Prostate gland (tissue), 2 donors: Measurements from ENCODE around the gene TBXA2R. TPM values are rescaled to one million over a fixed set of nuclear protein-coding genes. Genes with fewer than 3 reads are reported as not detected.

ENCODE experiments used
- DNase-seq: peaks from one replicate; pipeline ENCODE4 v3.0.0-alpha.2; 2019; ENCODE audit warnings: low spot score
- H3K27ac ChIP-seq, 2 donors: fragments of 200-600 bp; sonication (generic); 2 replicates each; pipeline ENCODE4 v1.5.1; 2017 to 2019
- H3K27me3 ChIP-seq: fragments of 200-600 bp; sonication (generic); replicated peaks from 2 replicates; pipeline ENCODE4 v1.5.1; 2019; ENCODE audit not compliant: insufficient read depth
- H3K36me3 ChIP-seq, 2 donors: fragments of 200-600 bp; sonication (generic); 1 replicate in 1 of 2; 2 replicates in 1 of 2; pipeline versions ENCODE4 v1.5.1 to v1.8.1; 2017 to 2019
- H3K4me1 ChIP-seq: fragments of 200-600 bp; sonication (generic); replicated peaks from 2 replicates; pipeline ENCODE4 v1.5.1; 2019
- H3K4me3 ChIP-seq, 2 donors: fragments of 200-600 bp; sonication (generic); 2 replicates each; pipeline ENCODE4 v1.5.1; 2017 to 2019
- H3K9me3 ChIP-seq: fragments of 200-600 bp; sonication (generic); 2 replicates; pipeline ENCODE4 v1.5.1; 2017
- CTCF ChIP-seq, 4 experiments: fragments of 200-600 bp in 2 of 4; fragments of 450-650 bp in 2 of 4; sonication (generic) in 2 of 4; IDR thresholded peaks; 1 replicate in 3 of 4; 2 replicates in 1 of 4; pipeline ENCODE4 v1.5.1; 2016 to 2019; ENCODE audit warnings: antibody characterized with exemption in 4 of 4, mild to moderate bottlenecking in 2 of 4, moderate library complexity in 2 of 4
- POLR2A ChIP-seq: fragments of 450-650 bp; IDR thresholded peaks from one replicate; pipeline ENCODE4 v1.6.1; 2016; ENCODE audit warnings: antibody characterized with exemption, mild to moderate bottlenecking
- POLR2AphosphoS5 ChIP-seq: sonication (generic); formaldehyde crosslinking; IDR thresholded peaks from one replicate; pipeline ENCODE4 v1.6.1; 2017; ENCODE audit warnings: antibody characterized with exemption
- WGBS: methylation state at CpG from one replicate; pipeline ENCODE4 v1.1.5; 2018; 5-methylcytosine and 5-hydroxymethylcytosine counted together
- intact Hi-C: fragments of 100-400 bp; cut with DNase I; formaldehyde crosslinking; loops from one replicate; pipeline ENCODE4 v1.14.2; 2022
- total RNA-seq, 2 donors: library from RNA; depleted of rRNA; stranded (reverse); fragments of >200 nt; gene quantifications; one replicate each; pipeline ENCODE4 v1.1.0, GENCODE V29; 2016

TBXA2R gene
- total RNA-seq, 2 donors from 2014 or later: 1.1 to 4.0 TPM

GRCh38 chr19:3642987-3643673, 36.5 kb upstream of the TBXA2R start:
- no peak for DNase-seq
- 92% methylated on average over 36 of the region's 36 CpGs for WGBS
- no peak for TF ChIP-seq CTCF (IDR thresholded peaks at IDR 0.05)
- Histone ChIP-seq H3K4me3 (no peak overlapping the region), H3K36me3 (peaks cover 0 to 7% of the 10 kb centered on the region in 2 donors), H3K9me3 (no peaks in the 10 kb centered on the region), H3K27me3 (no peaks in the 10 kb centered on the region), H3K4me1 (no peaks in the 10 kb centered on the region), H3K27ac (no peak overlapping the region)
- intact Hi-C loops: no loop called here

GRCh38 chr19:3642296-3642695, 35.6 kb upstream of the TBXA2R start:
- H3K4me3 ChIP-seq: no peak overlapping the region
- 91% methylated on average over 17 of the region's 17 CpGs for WGBS
- H3K9me3 ChIP-seq: no peaks in the 10 kb centered on the region
- no peak for TF ChIP-seq POLR2AphosphoS5
- no peak for TF ChIP-seq CTCF (IDR thresholded peaks at IDR 0.05)
- TF ChIP-seq POLR2A: no peak
- H3K36me3 ChIP-seq: peaks cover 0 to 7% of the 10 kb centered on the region in 2 donors
- H3K4me1 ChIP-seq: no peaks in the 10 kb centered on the region
- DNase-seq: no peak
- H3K27ac ChIP-seq: no peak overlapping the region
- intact Hi-C loops: no loop called here
- no peaks in the 10 kb centered on the region for H3K27me3 ChIP-seq

- Histone ChIP-seq H3K9me3 (no peaks in the 10 kb centered on the region), H3K27me3 (no peaks in the 10 kb centered on the region), H3K27ac (no peak overlapping the region), H3K4me1 (no peaks in the 10 kb centered on the region), H3K4me3 (no peak overlapping the region), H3K36me3 (peaks cover 0 to 7% of the 10 kb centered on the region in 2 donors)
- 95% methylated on average over 28 of the region's 28 CpGs for WGBS
- TF ChIP-seq POLR2A: no peak
- TF ChIP-seq CTCF (IDR thresholded peaks at IDR 0.05): no peak
- TF ChIP-seq POLR2AphosphoS5: no peak
- intact Hi-C loops: no loop called here
- DNase-seq: no peak
Measured at GRCh38 chr19:3641515-3642269, 35.0 kb upstream of the TBXA2R start.

DNA sequence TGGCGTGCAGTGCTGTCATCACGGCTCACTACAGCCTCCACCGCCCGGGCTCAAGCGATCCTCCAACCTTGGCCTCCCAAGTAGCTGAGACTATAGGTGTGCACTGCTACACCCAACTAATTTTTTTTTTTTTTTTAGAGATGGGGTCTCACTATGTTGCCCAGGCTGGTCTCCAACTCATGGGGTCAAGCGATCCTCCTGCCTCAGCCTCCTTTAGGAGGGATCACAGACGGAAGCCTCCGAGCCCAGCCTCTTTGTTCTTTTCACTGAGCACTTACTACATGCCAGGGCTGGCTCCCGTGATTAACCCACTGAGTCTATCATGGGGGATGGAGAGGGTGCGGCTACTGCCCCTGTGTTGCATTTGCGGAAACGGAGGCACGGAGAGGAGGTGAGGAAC, 32.8 kb upstream of the TBXA2R start:
- peaks cover 0 to 7% of the 10 kb centered on the region in 2 donors for H3K36me3 ChIP-seq
- TF ChIP-seq POLR2AphosphoS5 (no peak), POLR2A (no peak), CTCF (IDR thresholded peaks at IDR 0.05) (no peak)
- H3K4me3 ChIP-seq: no peak overlapping the region
- no peaks in the 10 kb centered on the region for H3K9me3 ChIP-seq
- intact Hi-C loops: no loop called here
- WGBS: 95% methylated on average over 13 of the region's 13 CpGs
- no peaks in the 10 kb centered on the region for H3K4me1 ChIP-seq
- H3K27ac ChIP-seq: no peak overlapping the region
- no peaks in the 10 kb centered on the region for H3K27me3 ChIP-seq
- no peak for DNase-seq
